ENCODE data around the gene TOM1L2.
"Not testable (repeated sequence)": the region's sequence is repeated elsewhere in the genome, so short reads cannot be mapped to it uniquely, and the experiment has no call there.

The TOM1L2 gene

DNA sequence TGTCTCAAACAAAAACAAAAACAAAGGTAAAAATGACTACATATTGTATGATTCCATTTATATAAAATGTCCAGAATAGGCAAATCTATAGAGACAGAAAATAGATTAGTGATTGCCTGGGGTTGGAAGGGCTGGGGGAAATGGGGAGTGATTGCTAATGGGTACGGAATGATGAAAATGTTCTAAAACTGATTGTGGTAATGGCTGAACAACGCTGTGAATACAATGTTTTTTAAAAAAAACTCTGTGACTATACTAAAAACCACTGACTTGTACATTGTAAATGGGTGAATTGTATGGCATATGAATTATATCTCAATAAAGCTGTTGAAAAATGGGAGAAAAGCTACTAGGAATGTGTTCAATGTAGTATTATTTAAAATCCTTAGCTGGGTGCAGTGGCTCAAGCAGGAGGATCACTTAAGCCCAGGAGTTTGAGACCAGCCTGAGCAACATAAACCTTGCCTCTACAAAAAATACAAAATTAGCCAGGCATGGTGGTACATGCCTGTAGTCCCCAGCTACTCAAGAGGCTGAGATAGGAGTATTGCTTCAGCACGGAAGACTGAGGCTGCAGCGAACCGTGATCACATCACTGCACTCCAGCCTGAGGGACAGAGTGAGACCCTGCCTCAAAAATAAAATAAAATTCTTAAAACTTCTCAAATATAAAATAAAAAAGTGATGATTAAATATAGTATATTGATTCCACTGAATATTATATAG lies 47.9 kb downstream of the TOM1L2 start:
- DNase-seq (ENCODE audit: low read depth in 2 of 2) = no peak

DNA sequence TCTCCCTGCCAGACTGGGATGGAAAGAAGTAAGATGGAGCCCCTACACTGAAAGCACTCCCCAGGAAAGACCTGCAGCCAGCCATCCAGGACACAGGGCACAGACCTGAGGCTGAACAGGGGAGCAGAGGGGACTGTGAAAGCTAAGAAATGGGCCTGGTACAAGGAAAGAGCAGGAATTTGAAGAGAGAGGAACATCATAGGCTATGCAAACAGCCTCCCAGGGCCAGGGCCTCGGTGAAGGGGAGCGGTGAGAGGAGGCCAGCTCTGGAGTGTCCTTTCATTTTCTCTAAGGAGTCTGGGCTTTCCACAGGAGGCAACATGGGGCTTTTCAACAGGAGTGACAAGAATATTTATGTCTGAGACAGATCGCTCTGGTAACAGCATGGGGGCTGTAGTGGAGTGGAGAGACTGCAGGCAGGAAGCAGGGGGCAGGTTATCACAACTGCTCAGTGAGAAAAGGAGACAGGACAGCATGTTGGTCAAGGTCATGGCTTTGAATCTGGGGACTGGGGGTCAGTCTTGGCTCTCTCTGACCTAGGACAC lies 50.1 kb downstream of the TOM1L2 start:
- DNase-seq (ENCODE audit: low read depth in 2 of 2) = no peak

DNA sequence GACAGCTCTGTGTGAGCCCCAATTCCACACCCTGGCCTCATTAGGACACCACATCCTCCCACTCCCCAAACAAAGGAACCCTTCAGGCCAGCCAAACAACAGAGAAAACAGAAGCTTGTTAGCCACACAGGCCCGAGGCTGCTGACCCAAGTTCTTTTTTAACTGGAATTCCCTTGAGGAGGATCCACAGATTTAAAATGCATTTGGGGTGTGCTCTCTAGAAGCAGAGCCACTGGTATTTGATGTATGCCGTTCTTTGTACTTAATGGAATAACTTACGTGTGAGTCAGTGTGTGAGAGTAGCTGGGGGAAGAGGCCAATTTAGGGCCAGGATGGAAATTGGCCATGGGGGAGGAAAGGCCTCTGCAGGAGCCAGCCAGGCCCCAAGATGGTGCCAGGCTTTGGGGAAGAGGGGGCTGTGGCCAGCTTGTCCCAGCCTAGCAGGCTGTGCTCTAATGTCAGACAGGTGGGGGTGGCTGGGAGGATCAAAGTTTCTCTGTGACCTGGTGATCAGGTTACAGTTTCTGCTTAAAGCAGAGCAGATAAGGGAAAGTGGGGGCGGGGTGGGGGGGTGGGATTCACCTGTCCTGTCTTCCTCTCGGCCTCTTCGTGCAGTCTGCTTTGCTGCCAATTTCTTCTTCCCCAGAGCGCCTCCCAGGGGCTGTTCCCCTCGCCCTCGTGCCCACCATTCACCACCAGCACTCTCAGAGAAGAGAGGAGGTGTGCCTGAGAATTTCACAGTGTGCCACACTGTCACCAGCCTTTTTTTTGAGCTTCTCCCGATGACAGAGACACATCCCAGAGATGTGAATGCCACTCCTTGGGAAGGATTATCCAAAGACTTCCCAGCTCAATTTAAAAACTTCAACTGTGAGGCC lies 50.8 kb downstream of the TOM1L2 start:
- DNase-seq (ENCODE audit: low read depth in 2 of 2) = no peak

DNA sequence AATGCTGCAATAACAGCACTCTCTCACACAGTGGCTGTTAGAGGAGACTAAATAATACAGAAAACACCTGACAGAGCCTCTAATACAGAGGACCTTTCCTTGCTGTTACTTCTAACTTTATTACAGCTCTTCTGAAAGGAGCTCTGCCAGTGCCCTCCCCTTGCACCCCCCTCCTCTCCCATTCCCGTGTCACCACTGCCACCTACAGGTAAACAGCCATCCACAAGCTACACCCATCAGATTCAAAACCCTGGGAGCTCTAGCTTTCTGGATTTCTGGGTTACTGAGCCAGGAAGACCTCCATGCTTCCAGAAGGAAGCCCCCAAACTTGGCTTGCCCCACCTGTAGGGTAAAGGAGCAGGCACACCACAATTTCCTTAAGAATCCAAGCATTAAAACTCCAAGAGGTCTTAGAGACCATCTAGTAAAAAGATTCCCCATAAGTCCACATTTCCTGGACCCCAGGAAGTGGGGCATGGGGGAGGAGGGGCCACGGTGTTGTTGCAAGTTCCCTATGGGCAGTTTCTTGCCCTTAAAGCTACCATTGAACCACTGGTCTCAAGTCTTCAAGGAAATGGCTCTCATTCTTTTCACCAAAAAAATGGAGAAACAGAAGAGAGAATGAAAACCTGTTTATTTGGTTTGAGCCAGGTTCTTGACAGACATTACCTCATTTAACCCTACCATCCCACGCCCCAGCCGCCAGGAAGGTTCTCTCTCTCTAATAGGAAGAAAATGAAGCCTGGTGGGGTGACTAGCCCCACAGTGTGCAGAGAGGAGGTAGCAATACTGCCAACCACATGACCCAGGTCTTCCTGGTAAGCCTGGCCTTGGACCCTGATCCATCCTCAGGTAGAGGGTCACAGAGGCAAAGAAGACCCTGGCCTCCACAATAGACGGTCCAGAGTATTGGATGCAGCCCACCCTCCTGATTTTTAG lies 52.8 kb downstream of the TOM1L2 start:
- DNase-seq (ENCODE audit: low read depth in 2 of 2) = peak; percentile 56 to 67

DNA sequence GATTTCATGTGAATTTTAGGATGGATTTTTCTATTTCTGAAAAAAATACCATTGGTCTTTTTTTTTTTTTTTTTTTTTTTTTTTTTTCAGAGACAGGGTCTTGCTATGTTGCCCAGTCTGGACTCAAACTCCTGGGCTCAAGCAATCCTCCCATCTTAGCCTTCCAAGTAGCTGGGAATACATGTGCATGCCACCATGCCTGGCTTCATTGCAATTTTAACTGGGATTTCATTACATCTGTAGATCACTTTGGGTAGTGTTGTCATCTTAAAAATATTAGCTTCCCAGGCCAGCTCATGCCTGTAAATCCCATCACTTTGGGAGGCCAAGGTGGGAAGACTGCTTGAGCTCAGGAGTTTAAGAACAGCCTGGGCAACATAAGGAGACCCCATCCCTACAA lies 54.8 kb downstream of the TOM1L2 start:
- DNase-seq (ENCODE audit: low read depth in 2 of 2) = no peak

DNA sequence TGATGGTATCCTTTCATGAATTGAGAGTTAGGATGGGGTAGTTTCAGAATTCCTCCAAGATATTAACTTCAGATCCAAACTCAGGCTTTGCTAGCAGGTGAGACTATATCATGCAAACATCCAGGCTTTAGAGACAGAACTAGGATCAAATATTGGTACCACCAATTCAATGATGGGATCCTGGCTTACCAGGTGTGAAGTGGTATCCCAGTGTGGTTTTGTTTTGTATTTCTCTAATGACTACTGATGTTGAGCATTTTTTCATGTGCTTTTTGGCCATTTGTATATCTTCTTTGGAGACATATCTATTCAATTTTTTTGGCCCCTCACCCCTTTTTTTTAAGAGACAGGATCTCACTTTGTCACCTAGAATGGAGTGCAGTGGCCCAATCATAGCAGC lies 57.0 kb downstream of the TOM1L2 start:
- no peak for DNase-seq (ENCODE audit: low read depth in 2 of 2)

DNA sequence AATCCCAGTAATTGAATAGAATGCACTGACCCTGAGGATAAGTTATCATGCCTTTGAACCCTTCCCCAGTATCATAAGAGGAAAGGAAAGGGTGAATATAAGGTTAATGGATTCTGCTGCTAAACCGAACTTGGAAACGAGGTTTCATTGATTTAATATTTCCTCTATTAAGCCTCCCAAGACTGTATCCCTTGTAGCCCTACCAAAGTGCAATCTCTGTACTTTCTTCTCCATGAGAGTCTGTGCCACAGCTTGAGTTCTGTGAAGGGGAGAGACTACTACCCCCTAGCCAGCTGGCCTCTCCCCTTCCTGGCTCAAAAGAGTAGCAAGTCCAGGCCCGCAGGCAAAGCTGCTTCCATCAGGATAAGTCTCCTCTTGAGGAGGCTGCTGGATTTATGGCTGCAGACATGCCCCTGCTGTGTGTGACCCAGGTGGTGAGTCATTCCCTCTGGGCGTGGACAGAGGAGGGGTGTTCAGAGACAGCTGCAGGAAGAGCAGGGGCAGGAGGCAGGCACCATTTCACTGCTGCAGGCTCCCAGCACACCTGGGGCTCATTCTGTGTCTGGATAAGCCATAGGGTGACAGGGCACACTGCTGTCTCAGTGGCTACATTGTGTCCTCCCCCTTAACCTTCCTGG lies 58.4 kb downstream of the TOM1L2 start:
- peak in 1 of 2 donors; percentile 16 for DNase-seq (ENCODE audit: low read depth in 2 of 2)

DNA sequence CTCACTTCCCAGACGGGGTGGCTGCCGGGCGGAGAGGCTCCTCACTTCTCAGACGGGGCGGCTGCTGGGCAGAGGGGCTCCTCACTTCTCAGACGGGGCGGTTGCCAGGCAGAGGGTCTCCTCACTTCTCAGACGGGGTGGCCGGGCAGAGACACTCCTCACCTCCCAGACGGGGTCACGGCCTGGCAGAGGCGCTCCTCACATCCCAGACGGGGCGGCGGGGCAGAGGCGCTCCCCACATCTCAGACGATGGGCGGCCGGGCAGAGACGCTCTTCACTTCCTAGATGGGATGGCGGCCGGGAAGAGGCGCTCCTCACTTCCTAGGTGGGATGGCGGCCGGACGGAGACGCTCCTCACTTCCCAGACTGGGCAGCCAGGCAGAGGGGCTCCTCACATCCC lies 59.9 kb downstream of the TOM1L2 start:
- not testable (repeated sequence) for DNase-seq (ENCODE audit: low read depth in 2 of 2)

DNA sequence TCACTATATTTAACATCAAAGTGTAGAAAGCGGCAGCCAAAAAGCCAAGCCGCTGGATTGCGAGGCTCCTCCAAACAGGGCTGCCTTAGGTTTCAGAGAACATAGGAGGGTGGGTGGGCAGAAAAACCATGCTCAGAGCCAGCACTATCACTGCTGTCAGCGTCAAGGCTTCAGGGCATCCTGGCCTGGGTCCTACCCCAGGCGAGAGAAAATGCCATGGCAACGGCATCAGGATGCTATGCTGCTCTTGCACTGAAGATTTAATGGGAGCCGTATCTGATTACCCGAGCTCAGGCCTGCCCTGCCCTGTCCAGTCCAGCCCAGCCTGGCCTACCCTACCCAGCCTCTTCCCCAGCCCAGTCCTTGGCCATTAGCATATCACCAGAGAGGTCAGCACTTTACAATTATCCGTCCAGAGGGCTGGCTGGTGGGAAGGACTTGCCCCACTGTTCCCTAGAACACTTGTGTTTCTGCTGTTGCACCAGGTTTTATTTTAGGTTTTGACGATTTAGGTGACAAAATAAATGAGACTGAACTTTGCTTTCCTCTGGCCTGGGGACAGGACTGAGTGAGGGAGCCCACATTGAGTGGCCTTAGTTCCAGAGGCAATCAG lies 61.1 kb downstream of the TOM1L2 start:
- no peak for DNase-seq (ENCODE audit: low read depth in 2 of 2)

DNA sequence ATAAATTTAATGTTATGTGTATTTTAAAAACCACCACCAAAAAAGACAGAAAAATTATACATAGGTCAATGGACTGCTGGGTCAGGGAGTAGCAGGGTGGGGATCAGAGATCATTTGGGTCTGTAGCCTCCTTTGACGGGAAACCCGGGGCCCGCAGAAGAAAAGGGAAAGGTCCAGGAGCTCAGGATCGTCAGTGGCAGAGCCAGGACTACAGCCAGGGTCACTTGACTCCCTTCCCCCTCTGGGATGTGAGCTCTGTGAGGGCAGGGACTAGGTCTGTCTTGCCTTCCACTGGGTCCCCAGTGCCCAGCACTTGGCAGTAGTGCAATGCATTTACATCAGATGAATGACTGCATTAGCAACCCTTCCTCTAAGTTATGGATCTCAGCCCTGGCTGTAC lies 62.1 kb downstream of the TOM1L2 start:
- no peak for DNase-seq (ENCODE audit: low read depth in 2 of 2)

DNA sequence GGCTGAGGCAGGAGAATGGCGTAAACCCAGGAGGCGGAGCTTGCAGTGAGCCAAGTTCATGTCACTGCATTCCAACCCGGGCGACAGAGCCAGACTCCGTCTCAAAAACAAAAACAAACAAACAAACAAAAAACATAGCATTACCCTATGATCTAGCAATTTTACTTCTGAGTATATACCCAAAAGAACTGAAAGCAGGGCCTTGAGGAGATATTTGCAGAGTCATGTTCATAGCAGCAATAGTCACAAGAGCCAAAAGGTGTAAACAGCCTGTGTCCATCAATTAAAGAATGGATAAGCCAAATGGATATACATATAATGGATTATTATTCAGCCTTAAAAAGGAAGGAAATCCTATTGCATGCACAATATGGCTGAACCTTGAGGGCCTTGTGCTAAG lies 63.1 kb downstream of the TOM1L2 start:
- DNase-seq (ENCODE audit: low read depth in 2 of 2) = no peak

DNA sequence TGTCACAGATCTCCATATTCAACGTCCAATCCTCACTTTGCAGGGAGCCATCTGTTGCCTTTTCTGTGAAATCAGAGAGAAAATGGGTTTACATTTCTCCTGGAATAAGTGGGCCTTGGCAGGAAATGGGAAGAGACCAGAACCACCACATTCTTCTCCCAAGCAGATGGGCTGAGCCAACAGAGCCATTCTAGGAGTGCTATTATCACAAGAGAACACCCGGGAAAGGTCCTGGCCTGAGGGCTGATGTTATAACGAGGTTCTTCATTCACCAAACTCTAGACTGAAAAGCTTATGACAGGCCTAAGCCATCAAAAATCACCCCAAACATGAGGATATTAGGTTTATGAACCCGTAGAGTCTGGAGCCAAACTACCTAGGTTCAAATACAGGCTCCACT lies 64.7 kb downstream of the TOM1L2 start:
- DNase-seq (ENCODE audit: low read depth in 2 of 2) = no peak

DNA sequence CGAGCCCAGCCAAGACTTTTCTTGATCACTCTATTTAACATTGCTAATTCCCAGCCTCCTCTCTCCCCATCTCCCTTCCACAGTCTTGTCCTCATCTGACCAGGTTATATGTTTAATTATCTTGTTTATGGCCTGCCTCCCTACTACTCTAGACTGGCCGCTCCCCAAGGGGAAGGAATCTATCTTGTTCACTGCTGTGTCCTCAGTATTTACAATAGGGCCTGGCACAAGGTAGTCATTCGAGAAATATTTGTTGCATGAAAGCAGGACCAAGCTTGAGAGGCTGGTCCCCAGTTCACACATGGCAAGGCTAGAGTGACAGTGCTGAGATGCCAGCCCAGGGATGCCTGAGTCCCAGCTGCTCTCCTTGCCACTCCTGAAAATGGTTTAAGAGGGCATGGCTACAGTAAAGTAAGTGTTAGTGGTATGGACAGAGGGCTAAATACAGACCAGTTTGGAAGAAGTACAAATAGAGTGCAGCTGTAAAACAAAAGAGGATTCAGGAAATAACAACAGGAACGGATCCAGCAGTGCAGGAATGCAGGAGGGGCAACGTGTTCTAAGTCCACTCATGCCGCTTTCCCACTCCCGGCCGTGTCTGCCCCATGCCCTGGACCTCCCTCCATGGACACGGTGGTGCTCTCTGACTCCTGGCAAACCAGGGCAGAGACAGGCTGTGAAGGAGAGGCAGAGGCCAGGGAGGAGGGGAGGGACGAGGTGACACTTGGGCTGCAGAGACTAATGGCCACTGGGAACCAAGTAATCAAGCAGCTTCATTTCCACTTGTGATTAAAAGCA lies 65.6 kb downstream of the TOM1L2 start:
- DNase-seq (ENCODE audit: low read depth in 2 of 2) = no peak

DNA sequence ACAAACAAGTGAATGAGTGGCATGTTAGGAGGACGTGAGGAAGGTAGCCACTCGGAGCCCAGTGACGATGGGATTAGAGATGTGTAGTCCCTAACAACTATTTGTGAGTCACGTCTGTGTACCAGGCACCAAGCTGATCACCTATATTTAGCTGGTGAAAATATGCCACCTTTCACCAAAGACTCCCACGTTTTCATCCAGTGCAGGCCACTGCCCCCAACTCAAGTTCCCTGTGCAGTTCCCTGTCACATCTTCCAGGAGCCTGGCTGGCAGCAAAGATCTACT lies 67.2 kb downstream of the TOM1L2 start:
- DNase-seq (ENCODE audit: low read depth in 2 of 2) = no peak

DNA sequence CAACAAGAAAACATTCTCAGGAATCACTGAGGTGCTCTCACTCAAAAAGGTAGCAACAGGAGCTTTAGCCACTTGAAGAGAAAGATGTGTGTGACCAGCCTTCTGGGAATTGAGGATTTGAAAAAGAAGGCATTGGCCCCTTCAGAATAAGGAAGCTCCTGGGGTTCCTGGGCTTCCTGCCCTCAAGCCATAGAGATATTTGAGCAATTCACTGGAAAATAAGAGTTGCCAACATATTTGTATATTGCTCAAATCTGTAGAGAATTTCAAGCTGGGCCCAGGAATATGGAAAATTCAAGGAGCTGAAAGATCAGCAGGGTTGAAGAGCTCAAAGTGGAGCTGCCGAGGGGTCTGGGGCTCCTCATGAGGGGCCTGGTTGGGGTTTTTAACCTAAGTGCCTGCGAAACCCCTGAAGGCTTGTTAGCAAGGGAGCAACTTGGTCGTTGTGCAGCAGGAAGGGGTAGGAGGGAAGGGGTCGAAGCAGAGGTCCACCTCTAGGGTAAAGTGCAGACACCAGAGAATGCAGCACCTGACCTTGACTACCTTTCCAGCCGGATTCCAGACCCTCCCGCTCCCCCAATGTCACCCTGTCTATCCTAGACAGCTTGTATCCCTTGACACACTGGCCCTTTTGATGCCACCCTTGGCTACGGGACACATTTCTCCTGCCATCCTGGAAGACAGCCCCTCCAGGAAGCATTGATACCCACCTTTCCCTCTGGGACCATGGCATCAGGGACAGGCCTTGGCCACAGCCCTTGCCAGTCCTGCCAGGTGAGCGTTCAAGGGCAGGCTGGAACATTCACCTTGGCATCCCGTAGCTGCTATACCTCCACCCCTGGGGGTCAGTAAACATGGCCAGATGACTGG lies 67.8 kb downstream of the TOM1L2 start:
- DNase-seq (ENCODE audit: low read depth in 2 of 2) = no peak

DNA sequence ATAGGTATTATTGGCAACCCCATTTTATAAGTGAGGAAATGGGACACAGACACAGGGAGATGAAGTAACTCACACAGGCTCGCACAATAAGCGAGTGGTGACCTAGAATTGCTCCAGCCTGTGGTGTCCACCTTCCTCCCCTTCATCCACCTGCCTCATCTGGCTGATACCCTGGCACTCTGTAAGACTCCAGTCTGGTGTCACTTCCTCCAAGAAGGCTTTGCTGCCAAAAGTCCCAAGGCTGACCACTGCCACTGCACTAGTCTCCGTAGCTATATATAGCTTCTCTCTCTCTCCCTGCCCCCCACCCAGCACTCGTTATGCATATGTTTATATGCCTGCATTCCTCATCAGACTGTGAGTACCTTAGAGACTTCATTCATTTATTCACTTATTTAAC lies 69.3 kb downstream of the TOM1L2 start:
- DNase-seq (ENCODE audit: low read depth in 2 of 2) = no peak

DNA sequence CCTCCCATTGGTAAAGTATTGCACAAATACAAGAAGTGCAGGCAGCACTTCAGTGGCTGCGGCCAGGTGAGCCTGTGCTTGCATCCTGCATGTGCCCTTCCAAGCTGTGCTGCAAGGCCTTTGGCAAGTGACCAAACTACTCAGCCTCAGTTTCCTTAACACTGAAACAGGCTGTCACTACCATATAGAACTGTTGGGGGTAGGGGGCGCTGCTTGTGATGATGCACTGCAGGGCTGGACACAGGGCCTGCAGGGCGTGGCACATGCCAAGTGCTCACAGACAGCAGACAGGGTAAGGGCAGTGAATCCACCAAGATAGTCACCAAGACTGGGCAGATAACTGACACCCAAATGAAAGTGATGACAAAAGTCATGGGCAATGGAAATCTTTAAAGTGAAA lies 69.8 kb downstream of the TOM1L2 start:
- no peak for DNase-seq (ENCODE audit: low read depth in 2 of 2)

DNA sequence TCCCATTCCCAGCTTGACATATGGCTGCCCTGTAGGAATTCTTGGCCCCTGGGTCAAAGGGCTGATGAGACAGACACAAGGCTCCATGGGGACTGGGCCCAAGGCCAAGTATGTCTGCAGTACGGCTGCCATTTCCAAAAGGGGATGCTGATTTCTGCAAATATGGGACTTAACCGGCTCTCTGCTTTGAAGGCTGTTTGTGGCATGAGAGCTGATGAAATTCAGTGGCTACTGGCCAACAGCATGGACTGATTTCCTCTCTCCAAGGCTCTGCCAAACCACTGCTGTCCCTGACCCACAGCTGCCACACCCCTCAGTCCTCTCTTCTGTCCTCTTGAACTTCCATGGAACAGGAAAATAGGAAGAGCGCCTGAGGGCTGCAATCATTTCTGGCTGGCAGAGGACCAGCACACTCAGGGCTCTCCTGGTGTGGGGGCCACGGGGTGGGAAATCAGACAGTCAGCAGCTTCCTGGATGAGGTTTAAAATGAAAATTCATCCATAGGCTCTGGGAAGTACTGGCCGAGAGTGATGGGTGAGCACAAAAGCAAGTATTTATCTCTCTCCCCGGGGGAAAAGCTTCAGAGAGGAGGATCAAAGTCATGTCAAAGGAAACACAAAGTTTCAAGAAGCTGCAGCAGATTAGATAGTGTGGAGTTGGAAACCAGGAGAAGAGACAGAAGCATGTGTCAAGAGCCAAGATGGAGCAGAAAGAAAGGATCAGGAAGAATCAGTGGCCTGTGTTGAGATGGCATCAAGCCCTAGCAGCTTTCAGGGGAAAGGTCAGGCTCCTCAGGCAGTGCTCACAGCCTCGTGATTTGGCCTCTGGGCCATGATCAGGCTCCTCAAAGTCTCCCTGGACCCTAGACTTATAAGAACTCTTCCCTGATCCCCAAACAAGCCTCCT lies 71.3 kb downstream of the TOM1L2 start:
- DNase-seq (ENCODE audit: low read depth in 2 of 2) = no peak
